Measurements from ENCODE around the gene ZSCAN22.
"Not testable (repeated sequence)": the region's sequence is repeated elsewhere in the genome, so short reads cannot be mapped to it uniquely, and the experiment has no call there.

Gene ZSCAN22

GRCh38 chr19:58374200-58374599 is 47.4 kb downstream of the ZSCAN22 start:
- no peak for DNase-seq (ENCODE audit: low spot score)

- DNase-seq (ENCODE audit: low spot score): not testable (repeated sequence)
These were observed 49.9 kb downstream of the ZSCAN22 start for GRCh38 chr19:58376724-58377123.

- no peak for DNase-seq (ENCODE audit: low spot score)
These were observed 52.5 kb downstream of the ZSCAN22 start for GRCh38 chr19:58379246-58379645.

- no peak for DNase-seq (ENCODE audit: low spot score)
These were observed 53.4 kb downstream of the ZSCAN22 start for GRCh38 chr19:58380037-58380661.

GRCh38 chr19:58380662-58381459 is 54.1 kb downstream of the ZSCAN22 start, which contains the start of gene ZNF837:
Gene ZNF837, minus strand, starts transcription at chr19:58381030. Its CDS starts 11,698 bp downstream, at chr19:58369332.
- DNase-seq (ENCODE audit: low spot score): peak; percentile 92

GRCh38 chr19:58381460-58382212 is 54.8 kb downstream of the ZSCAN22 start:
- no peak for DNase-seq (ENCODE audit: low spot score)

- no peak for DNase-seq (ENCODE audit: low spot score)
These were observed 56.3 kb downstream of the ZSCAN22 start for GRCh38 chr19:58382997-58383603.

- DNase-seq (ENCODE audit: low spot score): no peak
These were observed 58.6 kb downstream of the ZSCAN22 start for GRCh38 chr19:58385313-58385890.

GRCh38 chr19:58385891-58386575 is 59.2 kb downstream of the ZSCAN22 start:
- DNase-seq (ENCODE audit: low spot score): peak; percentile 37

GRCh38 chr19:58386576-58387337 is 60.0 kb downstream of the ZSCAN22 start, which contains the start of gene RPS5:
Gene RPS5, plus strand, starts transcription at chr19:58387269. Its CDS starts 869 bp downstream, at chr19:58388138.
- peak; percentile 97 for DNase-seq (ENCODE audit: low spot score)

GRCh38 chr19:58387338-58388174 is 60.8 kb downstream of the ZSCAN22 start:
- peak; percentile 31 for DNase-seq (ENCODE audit: low spot score)

- no peak for DNase-seq (ENCODE audit: low spot score)
These were observed 61.4 kb downstream of the ZSCAN22 start for GRCh38 chr19:58388175-58388526.
